HG03039 (cell line): ENCODE results near the gene ATP6V0A4.
"Not testable (repeated sequence)": the region's sequence is repeated elsewhere in the genome, so short reads cannot be mapped to it uniquely, and the experiment has no call there.

Experiments used
- ATAC-seq: cut with Tn5 transposase; IDR thresholded peaks from one replicate; pipeline ENCODE4 v1.9.1; 2021; ENCODE audit warnings: mild to moderate bottlenecking, moderate library complexity; ENCODE audit not compliant: unreplicated experiment

The ATP6V0A4 gene

DNA sequence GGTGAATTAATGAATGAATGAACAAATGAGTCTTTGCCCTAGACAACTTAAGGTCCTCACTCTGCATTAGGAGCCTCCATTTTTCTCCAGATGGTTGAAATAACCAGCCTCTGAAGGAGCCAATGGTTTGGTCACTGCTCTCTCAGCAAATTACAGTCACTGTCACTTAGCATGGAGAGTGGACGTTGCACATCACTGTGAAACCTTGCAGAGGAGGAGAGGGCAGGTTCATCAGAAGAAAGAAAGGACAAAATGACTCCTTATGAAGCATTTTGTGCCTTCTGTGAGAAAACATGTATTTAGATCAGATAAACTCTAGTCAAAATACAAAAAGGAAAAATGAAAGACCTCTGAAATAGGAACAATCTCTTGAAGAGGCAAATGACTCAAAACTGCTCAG, 6.6 kb upstream of the ATP6V0A4 start:
- ATAC-seq: no peak

DNA sequence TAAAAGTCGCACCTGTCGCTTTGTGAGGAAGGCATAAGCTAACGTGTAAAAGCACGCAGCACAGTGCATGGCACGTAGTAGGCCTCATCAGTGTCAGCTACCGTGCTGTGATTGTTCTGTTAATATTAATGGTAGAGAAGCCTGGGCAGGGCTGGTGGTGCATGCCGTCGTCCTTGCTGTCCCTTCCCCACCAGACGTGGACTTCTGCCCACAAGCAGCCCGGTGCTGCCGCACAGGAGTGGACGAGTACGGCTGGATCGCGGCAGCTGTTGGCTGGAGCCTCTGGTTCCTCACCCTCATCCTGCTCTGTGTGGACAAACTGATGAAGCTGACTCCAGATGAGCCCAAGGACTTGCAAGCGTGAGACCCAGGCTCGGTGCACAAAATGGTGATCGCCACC, 4.7 kb upstream of the ATP6V0A4 start:
- no peak for ATAC-seq

DNA sequence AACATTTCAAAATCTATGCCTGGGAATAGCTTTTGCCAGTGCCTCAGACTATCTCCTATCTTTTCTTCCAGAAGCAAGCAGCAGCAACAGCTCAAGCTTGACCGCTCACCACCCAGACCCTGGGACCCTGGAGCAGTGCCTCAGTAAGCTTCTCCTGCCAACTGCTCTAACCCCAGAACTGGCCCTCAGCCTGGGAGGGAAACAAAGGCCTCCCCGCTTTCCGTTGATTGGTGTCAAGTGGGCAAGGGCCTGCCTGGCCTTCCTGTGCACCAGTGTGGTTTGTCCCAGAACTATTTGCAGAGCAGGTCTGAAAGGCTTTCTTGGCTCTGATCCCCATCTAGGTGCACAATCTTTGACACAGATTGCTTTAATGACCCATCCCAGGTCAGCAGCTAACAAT, 3.3 kb upstream of the ATP6V0A4 start:
- ATAC-seq: no peak

DNA sequence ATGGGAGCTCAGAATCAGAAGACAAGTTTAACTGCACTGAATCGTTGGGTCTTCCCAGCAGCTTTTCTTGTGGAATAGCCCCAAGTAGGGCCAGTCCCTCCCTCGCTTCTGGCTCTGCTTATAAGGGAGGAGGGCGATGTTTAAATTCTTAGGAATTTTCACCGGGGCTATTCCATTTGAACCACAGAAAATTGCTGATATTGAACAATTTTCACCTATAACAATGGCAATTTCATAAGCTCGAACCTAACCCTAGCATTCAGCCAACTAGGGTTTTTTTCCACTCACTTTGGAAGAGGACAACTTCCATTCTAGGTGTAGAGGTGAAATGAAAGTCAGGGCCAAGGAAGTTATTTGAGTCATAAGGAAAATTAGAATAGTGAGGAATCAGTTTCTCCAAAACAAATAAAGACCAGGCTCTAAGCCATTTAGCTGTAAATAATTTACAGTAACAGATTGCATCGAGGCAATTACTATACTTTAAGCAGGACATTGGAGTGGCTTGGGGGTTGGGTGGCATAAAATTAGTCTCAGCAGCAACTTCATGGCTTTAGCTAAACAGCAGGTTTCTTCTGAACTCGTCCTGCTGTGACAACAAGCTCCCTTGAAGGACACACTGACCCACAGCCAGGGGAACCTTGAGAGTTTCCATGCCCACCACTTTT, 1.5 kb upstream of the ATP6V0A4 start:
- ATAC-seq: no peak

- no peak for ATAC-seq
Observed at GRCh38 chr7:138798836-138799235, 840 bp upstream of the ATP6V0A4 start.

DNA sequence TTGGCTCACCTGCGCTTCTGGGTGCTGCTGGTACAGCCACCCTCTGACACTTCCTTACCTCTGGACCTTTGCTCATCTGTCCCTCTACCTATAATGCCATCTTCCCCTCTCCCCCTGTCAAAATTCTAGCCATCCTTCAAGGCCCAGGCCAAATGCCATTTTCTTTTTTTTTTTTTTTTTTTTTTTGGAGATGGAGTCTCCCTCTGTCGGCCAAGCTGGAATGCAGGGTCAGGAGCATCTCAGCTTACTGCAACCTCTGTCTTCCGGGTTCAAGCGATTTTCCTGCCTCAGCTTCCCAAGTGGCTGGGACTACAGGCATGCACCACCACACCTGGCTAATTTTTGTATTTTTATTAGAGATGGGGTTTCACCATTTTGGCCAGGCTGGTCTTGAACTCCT, 950 bp downstream of the ATP6V0A4 start:
- ATAC-seq: not testable (repeated sequence)

- ATAC-seq: no peak
Observed at GRCh38 chr7:138796038-138796615, 1.9 kb downstream of the ATP6V0A4 start.

- no peak for ATAC-seq
Observed at GRCh38 chr7:138785587-138786437, 12.2 kb downstream of the ATP6V0A4 start.

DNA sequence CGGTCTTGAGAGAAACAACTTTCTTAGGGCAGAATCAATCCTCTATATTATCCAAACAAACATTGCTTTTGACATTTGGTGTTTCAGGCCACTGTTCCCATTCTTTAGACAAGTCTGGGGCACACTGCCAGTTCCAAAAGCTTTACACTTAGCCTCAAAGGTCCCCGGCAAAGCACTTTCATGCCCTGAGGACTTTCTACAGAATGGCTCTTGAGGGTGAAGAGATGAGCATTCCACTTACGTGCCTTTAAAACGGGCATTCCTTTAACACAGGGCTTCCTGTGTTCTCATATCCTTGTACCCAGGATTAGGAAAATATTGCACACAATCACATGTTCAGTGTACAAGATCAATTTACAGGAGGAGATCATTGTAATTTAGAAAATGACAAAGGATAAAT, 13.3 kb downstream of the ATP6V0A4 start:
- ATAC-seq: no peak

DNA sequence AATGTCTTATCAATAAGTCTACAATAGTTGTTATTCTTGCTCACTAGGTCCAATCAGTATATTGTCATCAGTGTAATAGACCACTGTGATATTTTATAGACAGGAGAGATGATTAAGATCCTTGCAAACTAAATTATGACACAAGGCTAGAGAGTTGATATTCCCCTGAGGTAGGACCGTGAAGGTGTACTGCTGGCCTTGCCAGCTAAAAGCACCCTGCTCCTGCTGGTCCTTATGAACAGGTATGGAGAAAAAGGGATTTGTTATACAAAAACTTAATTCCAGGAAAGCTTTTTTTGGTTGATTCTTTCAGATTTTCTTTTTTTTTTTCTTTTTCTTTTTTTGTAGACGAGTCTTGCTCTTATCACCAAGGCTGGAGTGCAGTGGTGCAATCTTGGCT, 17.0 kb downstream of the ATP6V0A4 start:
- no peak for ATAC-seq

- no peak for ATAC-seq
Observed at GRCh38 chr7:138776166-138776833, 21.7 kb downstream of the ATP6V0A4 start.

DNA sequence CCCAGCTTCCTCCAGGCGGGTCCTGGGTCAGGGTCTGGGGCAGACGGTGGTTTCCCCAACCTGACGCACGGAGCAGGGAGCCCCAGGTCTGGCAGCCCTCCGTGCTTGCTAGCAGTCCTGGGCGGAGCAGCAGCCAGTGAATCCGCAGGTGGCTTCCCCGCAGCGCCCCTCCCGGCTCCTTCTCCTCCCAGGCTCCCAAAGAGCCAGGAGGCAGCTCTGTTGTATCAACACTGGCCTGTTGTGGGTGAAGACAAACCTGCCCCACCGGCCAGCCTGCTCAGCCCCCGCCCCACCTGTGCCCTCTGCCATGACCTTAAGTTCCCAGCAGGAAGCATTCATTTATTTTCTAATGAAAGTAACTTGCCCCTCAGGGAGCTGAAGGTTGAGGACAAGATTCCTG, 24.2 kb downstream of the ATP6V0A4 start:
- ATAC-seq: no peak

DNA sequence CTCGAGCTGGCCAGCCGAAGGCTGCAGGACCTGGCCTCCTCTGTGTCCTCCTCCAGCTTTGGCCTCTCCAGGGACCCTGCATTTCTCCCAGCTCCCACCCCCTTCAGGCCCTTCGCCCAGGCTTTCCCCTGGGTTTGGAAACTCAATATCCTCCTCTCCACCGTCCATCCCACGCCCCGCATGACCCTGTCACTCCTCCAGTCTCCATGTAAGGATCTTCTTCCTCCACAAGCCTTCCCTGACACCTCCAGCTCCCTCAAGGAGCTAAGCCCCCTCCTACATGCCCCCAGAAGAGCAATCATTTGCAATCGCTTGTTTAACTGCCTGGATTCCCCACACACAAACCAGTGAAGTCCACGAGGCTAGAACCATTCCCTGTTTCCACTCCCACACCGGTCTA, 24.8 kb downstream of the ATP6V0A4 start:
- no peak for ATAC-seq

- no peak for ATAC-seq
Observed at GRCh38 chr7:138770904-138771303, 27.1 kb downstream of the ATP6V0A4 start.

- ATAC-seq: no peak
Observed at GRCh38 chr7:138768241-138768640, 29.8 kb downstream of the ATP6V0A4 start.

GRCh38 chr7:138756591-138757242, 41.3 kb downstream of the ATP6V0A4 start:
- ATAC-seq: no peak

GRCh38 chr7:138755842-138756590, 42.0 kb downstream of the ATP6V0A4 start:
- ATAC-seq: no peak

GRCh38 chr7:138755331-138755747, 42.7 kb downstream of the ATP6V0A4 start:
- no peak for ATAC-seq

DNA sequence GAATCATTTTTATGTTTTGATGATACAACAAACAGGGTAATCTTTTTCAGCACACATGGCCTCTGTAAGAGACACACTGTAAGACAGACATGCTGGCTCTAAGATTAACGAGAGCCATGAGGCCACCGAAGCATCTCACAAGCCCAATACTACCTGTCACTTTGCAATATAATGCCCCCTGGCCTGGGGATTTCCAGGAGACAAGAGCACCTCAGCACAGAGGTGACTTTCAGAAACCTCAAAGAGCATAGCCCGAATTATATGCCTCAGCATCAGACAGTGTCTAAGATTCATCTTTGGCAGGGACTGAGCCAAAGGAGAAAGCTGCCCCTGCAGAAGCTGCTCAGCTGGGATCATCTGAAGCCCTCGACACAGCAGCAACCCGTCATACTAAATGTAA, 44.4 kb downstream of the ATP6V0A4 start:
- no peak for ATAC-seq

- ATAC-seq: no peak
Observed at GRCh38 chr7:138753150-138753518, 44.9 kb downstream of the ATP6V0A4 start.
